ENCODE data around the gene SARDH. TPM values are rescaled to one million over a fixed set of nuclear protein-coding genes. Genes with fewer than 3 reads are reported as not detected.

The SARDH gene
- total and polyA plus RNA-seq, 2 donors (not counting 1 experiment from before 2014, with no cell fraction given): 0.03 to 0.07 TPM

- DNase-seq (no peak), ATAC-seq (ENCODE audit: low read depth) (no peak)
- Histone ChIP-seq H3K27me3 (replicated peaks in 1 of 4; ENCODE audit: control extremely low read depth in 1 of 4, control insufficient read depth in 3 of 4, insufficient read depth in 4 of 4, low read length in 3 of 4) (peaks cover 0 to 9% (median 0%) of the 10 kb centered on the region in 4 experiments), H2AFZ (ENCODE audit: insufficient read depth, low read depth, low read length, poor library complexity, severe bottlenecking) (no peak overlapping the region), H4K20me1 (ENCODE audit: control insufficient read depth, insufficient read depth, low read length, poor library complexity, severe bottlenecking) (no peaks in the 10 kb centered on the region), H3K79me2 (ENCODE audit: control insufficient read depth, insufficient read depth, low read length) (no peaks in the 10 kb centered on the region), H3K9ac (ENCODE audit: low read length) (no peak overlapping the region), H3K36me3 (replicated peaks in 1 of 2; ENCODE audit: control extremely low read depth in 1 of 2, control insufficient read depth in 1 of 2, extremely low read depth in 1 of 2, insufficient read depth in 2 of 2, low read length in 1 of 2) (no peaks in the 10 kb centered on the region), H3K4me2 (replicated peaks; ENCODE audit: low read depth, low read length, poor library complexity, severe bottlenecking) (no peak overlapping the region), H3K4me1 (ENCODE audit: control insufficient read depth in 2 of 2, insufficient read depth in 2 of 2, low read length in 2 of 2) (no peaks in the 10 kb centered on the region), H3K27ac (ENCODE audit: low read length in 2 of 2) (no peak overlapping the region), H3K4me3 (ENCODE audit: control extremely low read depth in 1 of 5, extremely low read depth in 1 of 5, insufficient read depth in 1 of 5, low read depth in 2 of 5, low read length in 4 of 5) (no peak overlapping the region), H3K9me3 (ENCODE audit: control extremely low read depth in 1 of 3, control insufficient read depth in 2 of 3, insufficient read depth in 1 of 3, low read length in 2 of 3) (peaks cover 0 to 6% (median 0%) of the 10 kb centered on the region in 3 donors)
- Mint-ChIP-seq H3K27ac (no peak overlapping the region), H3K27me3 (peaks cover 27% of the 10 kb centered on the region), H3K4me1 (no peaks in the 10 kb centered on the region), H3K4me3 (no peak overlapping the region), H3K9me3 (ENCODE audit: insufficient read depth) (no peaks in the 10 kb centered on the region)
- 88% methylated on average over 11 of the region's 12 CpGs for whole genome bisulfite sequencing (ENCODE audit: insufficient coverage)
- intact Hi-C loops (cut with micrococcal nuclease): no loop called here
- ChIA-PET CTCF (no interaction called here), POLR2A (interaction anchor here (0.5 to 0.7 kb wide), 2 partner anchors 155 to 840 kb away, joined by 3 to 6 read pairs; no protein-coding TSS in a partner anchor)
- TF ChIP-seq CTCF (IDR thresholded peaks at IDR 0.05) (no peak), EZH2 (IDR thresholded peaks at IDR 0.05; ENCODE audit: borderline replicate concordance, insufficient read depth, low read depth, low read length, poor library complexity, severe bottlenecking) (no peak)
These were observed 88.1 kb downstream of the SARDH start for GRCh38 chr9:133650026-133650425.

- Mint-ChIP-seq H3K27me3 (peaks cover 22% of the 10 kb centered on the region), H3K27ac (no peak overlapping the region), H3K4me3 (no peak overlapping the region), H3K9me3 (ENCODE audit: insufficient read depth) (no peaks in the 10 kb centered on the region), H3K4me1 (no peaks in the 10 kb centered on the region)
- Histone ChIP-seq H3K4me3 (ENCODE audit: control extremely low read depth in 1 of 5, extremely low read depth in 1 of 5, insufficient read depth in 1 of 5, low read depth in 2 of 5, low read length in 4 of 5) (no peak overlapping the region), H3K27me3 (replicated peaks in 1 of 4; ENCODE audit: control extremely low read depth in 1 of 4, control insufficient read depth in 3 of 4, insufficient read depth in 4 of 4, low read length in 3 of 4) (peaks cover 0 to 5% (median 0%) of the 10 kb centered on the region in 4 experiments), H4K20me1 (ENCODE audit: control insufficient read depth, insufficient read depth, low read length, poor library complexity, severe bottlenecking) (no peaks in the 10 kb centered on the region), H3K4me2 (replicated peaks; ENCODE audit: low read depth, low read length, poor library complexity, severe bottlenecking) (no peak overlapping the region), H2AFZ (ENCODE audit: insufficient read depth, low read depth, low read length, poor library complexity, severe bottlenecking) (no peak overlapping the region), H3K36me3 (replicated peaks in 1 of 2; ENCODE audit: control extremely low read depth in 1 of 2, control insufficient read depth in 1 of 2, extremely low read depth in 1 of 2, insufficient read depth in 2 of 2, low read length in 1 of 2) (no peaks in the 10 kb centered on the region), H3K9me3 (ENCODE audit: control extremely low read depth in 1 of 3, control insufficient read depth in 2 of 3, insufficient read depth in 1 of 3, low read length in 2 of 3) (peaks cover 0 to 6% (median 0%) of the 10 kb centered on the region in 3 donors), H3K79me2 (ENCODE audit: control insufficient read depth, insufficient read depth, low read length) (no peaks in the 10 kb centered on the region), H3K27ac (ENCODE audit: low read length in 2 of 2) (no peak overlapping the region), H3K9ac (ENCODE audit: low read length) (no peak overlapping the region), H3K4me1 (ENCODE audit: control insufficient read depth in 2 of 2, insufficient read depth in 2 of 2, low read length in 2 of 2) (no peaks in the 10 kb centered on the region)
- WGBS (ENCODE audit: insufficient coverage): 94% methylated on average over 6 of the region's 7 CpGs
- intact Hi-C loops (cut with micrococcal nuclease): no loop called here
- POLR2A ChIA-PET: no interaction called here
- CTCF ChIA-PET: no interaction called here
- ATAC-seq (ENCODE audit: low read depth) (no peak), DNase-seq (no peak)
- TF ChIP-seq CTCF (IDR thresholded peaks at IDR 0.05) (no peak), EZH2 (IDR thresholded peaks at IDR 0.05; ENCODE audit: borderline replicate concordance, insufficient read depth, low read depth, low read length, poor library complexity, severe bottlenecking) (no peak)
These were observed 89.0 kb downstream of the SARDH start for GRCh38 chr9:133649194-133649593.
